ENCODE measurements around the gene ULK4. TPM values are rescaled to one million over a fixed set of nuclear protein-coding genes. Genes with fewer than 3 reads are reported as not detected.

ULK4 gene
- total RNA-seq, 4 donors from 2014 or later: 2.0 to 3.0 (median 2.3) TPM

DNA sequence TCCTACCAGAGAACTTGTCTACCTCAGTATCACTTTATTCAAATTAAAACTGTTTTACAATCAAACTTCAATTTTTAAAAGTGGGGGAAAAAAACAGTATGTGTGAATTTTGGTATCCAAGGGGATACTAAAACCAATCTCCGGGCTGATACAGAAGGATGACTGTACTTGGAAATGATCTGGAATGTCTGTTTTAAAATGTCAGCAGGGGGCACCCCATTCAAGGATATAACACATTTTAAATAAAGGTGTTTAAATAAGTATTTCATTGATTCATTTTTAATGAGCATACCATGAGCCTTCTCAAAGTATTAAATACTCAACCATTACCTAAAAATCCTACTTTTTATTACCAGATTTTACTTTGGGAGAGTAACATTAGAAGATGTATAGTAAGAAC lies 67.9 kb downstream of the ULK4 start:
- intact Hi-C loops (cut with DNase I; ENCODE audit: low total_unique reads): loop anchor here (1.0 to 10.0 kb wide), 5 partner anchors 121 to 651 kb away; no protein-coding TSS in a partner anchor
- Histone ChIP-seq H3K27me3 (no peaks in the 10 kb centered on the region), H3K27ac (no peak overlapping the region), H3K4me1 (no peaks in the 10 kb centered on the region), H3K36me3 (no peaks in the 10 kb centered on the region), H3K9me3 (no peaks in the 10 kb centered on the region), H3K4me3 (no peak overlapping the region)
- no peak for TF ChIP-seq POLR2A (IDR thresholded peaks at IDR 0.05)
- TF ChIP-seq, protein P1, sequence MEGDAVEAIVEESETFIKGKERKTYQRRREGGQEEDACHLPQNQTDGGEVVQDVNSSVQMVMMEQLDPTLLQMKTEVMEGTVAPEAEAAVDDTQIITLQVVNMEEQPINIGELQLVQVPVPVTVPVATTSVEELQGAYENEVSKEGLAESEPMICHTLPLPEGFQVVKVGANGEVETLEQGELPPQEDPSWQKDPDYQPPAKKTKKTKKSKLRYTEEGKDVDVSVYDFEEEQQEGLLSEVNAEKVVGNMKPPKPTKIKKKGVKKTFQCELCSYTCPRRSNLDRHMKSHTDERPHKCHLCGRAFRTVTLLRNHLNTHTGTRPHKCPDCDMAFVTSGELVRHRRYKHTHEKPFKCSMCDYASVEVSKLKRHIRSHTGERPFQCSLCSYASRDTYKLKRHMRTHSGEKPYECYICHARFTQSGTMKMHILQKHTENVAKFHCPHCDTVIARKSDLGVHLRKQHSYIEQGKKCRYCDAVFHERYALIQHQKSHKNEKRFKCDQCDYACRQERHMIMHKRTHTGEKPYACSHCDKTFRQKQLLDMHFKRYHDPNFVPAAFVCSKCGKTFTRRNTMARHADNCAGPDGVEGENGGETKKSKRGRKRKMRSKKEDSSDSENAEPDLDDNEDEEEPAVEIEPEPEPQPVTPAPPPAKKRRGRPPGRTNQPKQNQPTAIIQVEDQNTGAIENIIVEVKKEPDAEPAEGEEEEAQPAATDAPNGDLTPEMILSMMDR (IDR thresholded peaks at IDR 0.05 in 4 of 5, conservative IDR thresholded peaks at IDR 0.05 in 1 of 5): peak; percentile 44 to 67 (median 45)
- no peak for DNase-seq
- ATAC-seq: no peak
- in situ Hi-C loops (cut with MboI; ENCODE audit: low sequenced_read_pairs in 4 of 4): loop anchor here (5.0 to 25.0 kb wide), 8 partner anchors 101 to 1557 kb away; partner anchors contain the start of gene TRAK1 (in 1 of the 4)

DNA sequence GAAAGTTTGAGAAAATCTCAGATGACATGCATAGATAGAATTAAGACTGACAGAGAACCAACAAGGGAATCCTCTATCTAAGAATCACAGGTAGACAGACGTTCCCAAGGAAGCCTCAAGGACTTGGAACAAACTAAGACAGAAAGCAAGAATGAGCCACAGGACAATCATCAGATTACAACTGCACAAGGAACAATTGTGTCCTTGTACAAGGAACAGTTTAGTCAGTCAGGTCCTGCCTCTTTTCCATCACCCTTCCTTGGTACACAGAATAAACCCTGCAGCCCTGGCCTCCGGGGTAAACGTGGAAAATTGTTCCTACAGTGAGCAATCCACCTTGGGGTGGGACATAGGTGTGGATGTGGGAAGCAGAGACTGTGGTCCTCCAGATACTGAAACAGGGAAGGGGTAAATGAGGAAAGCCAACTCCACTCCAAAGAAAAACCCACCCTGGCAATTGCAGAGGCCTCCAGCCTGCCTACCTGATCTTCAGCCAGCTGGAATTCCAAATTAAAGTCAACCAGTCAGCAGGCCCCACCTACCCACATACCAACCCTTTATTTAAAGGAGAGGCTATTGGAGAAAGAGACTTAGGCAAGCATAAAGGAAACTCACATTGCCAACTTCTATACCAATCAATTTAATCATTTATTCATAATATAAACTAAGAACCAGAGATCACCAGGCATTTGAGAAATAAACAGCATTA lies 73.4 kb downstream of the ULK4 start:
- Histone ChIP-seq H3K4me1 (no peaks in the 10 kb centered on the region), H3K9me3 (no peaks in the 10 kb centered on the region), H3K27me3 (no peaks in the 10 kb centered on the region), H3K36me3 (no peaks in the 10 kb centered on the region), H3K4me3 (no peak overlapping the region), H3K27ac (no peak overlapping the region)
- TF ChIP-seq POLR2A (IDR thresholded peaks at IDR 0.05): no peak
- TF ChIP-seq, protein P1 (IDR thresholded peaks at IDR 0.05 in 4 of 5, conservative IDR thresholded peaks at IDR 0.05 in 1 of 5): no peak
- in situ Hi-C loops (cut with MboI; ENCODE audit: low sequenced_read_pairs in 4 of 4) (loop anchor here in 3 of 4 donors (10.0 to 25.0 kb wide), 4 partner anchors 549 to 1564 kb away; no protein-coding TSS in a partner anchor), intact Hi-C loops (cut with DNase I; ENCODE audit: low total_unique reads) (loop anchor here (10.0 kb wide), 1 partner anchor 1154 kb away; no protein-coding TSS in a partner anchor)
- no peak for DNase-seq
- no peak for ATAC-seq

DNA sequence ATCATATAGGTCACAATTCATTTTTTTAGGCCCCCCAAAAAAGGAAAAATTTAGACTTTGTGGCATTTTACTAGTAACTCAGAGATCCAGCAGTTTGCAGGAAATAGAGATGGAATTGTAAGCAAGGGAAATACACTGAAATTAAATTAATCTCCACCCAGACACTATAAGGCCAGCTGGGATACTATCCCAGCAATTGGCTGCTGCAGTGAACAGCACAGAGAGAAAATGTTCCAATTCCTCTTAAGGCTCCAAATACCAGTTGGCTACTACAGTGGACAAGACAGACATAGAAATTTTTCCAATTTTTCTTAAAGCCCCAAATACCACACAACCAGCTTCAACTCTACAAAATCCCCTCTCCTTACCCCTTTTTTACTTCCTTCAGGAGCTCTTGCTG lies 78.9 kb downstream of the ULK4 start:
- no peaks in the 10 kb centered on the region for H3K4me1 ChIP-seq
- in situ Hi-C loops (cut with MboI; ENCODE audit: low sequenced_read_pairs in 4 of 4): loop anchor here (5.0 to 25.0 kb wide), 7 partner anchors 554 to 1558 kb away; no protein-coding TSS in a partner anchor
- no peaks in the 10 kb centered on the region for H3K9me3 ChIP-seq
- intact Hi-C loops (cut with DNase I; ENCODE audit: low total_unique reads): loop anchor here (10.0 kb wide), 1 partner anchor 1148 kb away; no protein-coding TSS in a partner anchor
- TF ChIP-seq, protein P1 (IDR thresholded peaks at IDR 0.05 in 4 of 5, conservative IDR thresholded peaks at IDR 0.05 in 1 of 5): no peak
- TF ChIP-seq POLR2A (IDR thresholded peaks at IDR 0.05): no peak
- H3K4me3 ChIP-seq: no peak overlapping the region
- DNase-seq (no peak), ATAC-seq (no peak)
- no peaks in the 10 kb centered on the region for H3K27me3 ChIP-seq
- no peaks in the 10 kb centered on the region for H3K36me3 ChIP-seq
- no peak overlapping the region for H3K27ac ChIP-seq

DNA sequence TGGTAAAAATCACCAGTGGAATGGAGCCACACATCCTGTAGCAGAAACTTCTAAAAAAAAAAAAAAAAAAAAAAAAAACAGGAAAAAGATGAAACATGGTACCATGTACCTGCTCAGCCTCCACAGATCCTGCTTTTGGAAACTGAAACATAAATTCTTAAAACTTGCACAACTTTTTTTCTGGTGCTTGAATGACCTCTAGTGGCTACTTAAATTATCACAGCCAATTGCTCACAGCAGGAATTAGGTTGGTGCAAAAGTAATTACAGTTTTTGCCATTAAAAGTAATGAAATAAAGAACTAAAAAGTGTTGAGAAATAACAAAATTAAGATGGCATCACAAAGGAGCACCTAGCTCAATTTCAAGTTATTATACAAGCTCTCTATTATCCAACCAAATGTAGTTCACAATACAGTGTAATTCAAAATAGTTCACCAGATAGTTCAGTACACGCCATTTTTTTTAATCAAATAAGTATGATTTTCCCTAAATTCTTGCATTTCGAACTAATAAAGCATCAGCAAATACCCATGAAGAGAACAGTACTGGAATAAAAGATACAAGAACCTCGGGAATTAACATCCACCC lies 80.6 kb downstream of the ULK4 start:
- H3K4me3 ChIP-seq: no peak overlapping the region
- intact Hi-C loops (cut with DNase I; ENCODE audit: low total_unique reads): loop anchor here (1.0 to 10.0 kb wide), 4 partner anchors 1147 to 1554 kb away; no protein-coding TSS in a partner anchor
- in situ Hi-C loops (cut with MboI; ENCODE audit: low sequenced_read_pairs in 4 of 4): loop anchor here (5.0 to 25.0 kb wide), 7 partner anchors 556 to 1557 kb away; no protein-coding TSS in a partner anchor

More for the DNA sequence above, 80.6 kb downstream of the ULK4 start:
- no peaks in the 10 kb centered on the region for H3K27me3 ChIP-seq
- no peaks in the 10 kb centered on the region for H3K9me3 ChIP-seq
- TF ChIP-seq POLR2A (IDR thresholded peaks at IDR 0.05): no peak
- TF ChIP-seq, protein P1 (IDR thresholded peaks at IDR 0.05 in 4 of 5, conservative IDR thresholded peaks at IDR 0.05 in 1 of 5): peak; percentile 52 to 73 (median 67)
- no peak for ATAC-seq
- no peaks in the 10 kb centered on the region for H3K36me3 ChIP-seq
- no peaks in the 10 kb centered on the region for H3K4me1 ChIP-seq
- no peak for DNase-seq
- no peak overlapping the region for H3K27ac ChIP-seq

Measured in gastrocnemius medialis (tissue), 4 donors.